Liver (tissue), 9 donors: ENCODE measurements around the gene TRPC4AP. TPM values are rescaled to one million over a fixed set of nuclear protein-coding genes. Genes with fewer than 3 reads are reported as not detected.

ENCODE experiments used
- DNase-seq: peaks from one replicate; pipeline ENCODE4 v3.0.0-alpha.2; 2017; ENCODE audit warnings: low spot score
- H3K27ac ChIP-seq, 2 donors: one replicate each; pipeline ENCODE4 v1.7.0; 2013; ENCODE audit warnings: inconsistent platforms in 2 of 2, low read length in 2 of 2, control low read depth in 1 of 2, low read depth in 1 of 2, mild to moderate bottlenecking in 1 of 2
- H3K27me3 ChIP-seq, 4 donors: one replicate each; pipeline versions ENCODE4 v1.6.1 to v1.7.0; 2013; ENCODE audit warnings: low read length in 3 of 4, inconsistent platforms in 1 of 4, mild to moderate bottlenecking in 1 of 4, moderate library complexity in 1 of 4; ENCODE audit not compliant: control insufficient read depth in 4 of 4, insufficient read depth in 4 of 4
- H3K36me3 ChIP-seq, 4 donors: one replicate each; pipeline versions ENCODE4 v1.6.1 to v1.7.0; 2013; ENCODE audit warnings: low read length in 3 of 4, mild to moderate bottlenecking in 3 of 4, low read depth in 1 of 4, moderate library complexity in 1 of 4; ENCODE audit not compliant: control insufficient read depth in 4 of 4, insufficient read depth in 3 of 4
- H3K4me1 ChIP-seq, 4 donors: one replicate each; pipeline versions ENCODE4 v1.6.1 to v1.7.0; 2013; ENCODE audit warnings: low read length in 3 of 4, mild to moderate bottlenecking in 3 of 4, moderate library complexity in 1 of 4; ENCODE audit not compliant: control insufficient read depth in 4 of 4, insufficient read depth in 4 of 4
- H3K4me3 ChIP-seq, 3 donors: one replicate each; pipeline versions ENCODE4 v1.6.1 to v1.7.0; 2013; ENCODE audit warnings: low read length in 3 of 3, control low read depth in 1 of 3, low read depth in 1 of 3, mild to moderate bottlenecking in 1 of 3
- H3K9ac ChIP-seq, 2 donors: one replicate each; pipeline ENCODE4 v1.7.0; 2013; ENCODE audit warnings: low read length in 2 of 2, mild to moderate bottlenecking in 2 of 2, moderate library complexity in 2 of 2, control low read depth in 1 of 2, low read depth in 1 of 2
- H3K9me3 ChIP-seq, 4 donors: one replicate each; pipeline versions ENCODE4 v1.6.1 to v1.7.0; 2013; ENCODE audit warnings: low read length in 3 of 4; ENCODE audit not compliant: control insufficient read depth in 4 of 4
- EGR1 ChIP-seq, 2 donors: IDR thresholded peaks; 2 replicates each; pipeline ENCODE4 v1.6.1; 2016 to 2018; ENCODE audit warnings: antibody characterized with exemption in 2 of 2, low read depth in 2 of 2
- FOXA1 ChIP-seq: IDR thresholded peaks from 2 replicates; pipeline ENCODE4 v1.6.1; 2016; ENCODE audit warnings: antibody characterized with exemption
- FOXA2 ChIP-seq: IDR thresholded peaks from 2 replicates; pipeline ENCODE4 v1.6.1; 2016; ENCODE audit warnings: antibody characterized with exemption
- GABPA ChIP-seq, 2 donors: IDR thresholded peaks in 1 of 2; conservative IDR thresholded peaks in 1 of 2; 2 replicates each; pipeline ENCODE4 v1.6.1; 2016; ENCODE audit warnings: antibody characterized with exemption in 2 of 2, mild to moderate bottlenecking in 1 of 2, moderate library complexity in 1 of 2
- HNF4A ChIP-seq, 2 donors: conservative IDR thresholded peaks; 2 replicates each; pipeline ENCODE4 v1.6.1; 2016; ENCODE audit warnings: antibody characterized with exemption in 2 of 2, mild to moderate bottlenecking in 2 of 2
- HNF4G ChIP-seq: IDR thresholded peaks from 2 replicates; pipeline ENCODE4 v1.6.1; 2016; ENCODE audit warnings: antibody characterized with exemption
- JUND ChIP-seq, 2 donors: IDR thresholded peaks; 2 replicates each; pipeline ENCODE4 v1.6.1; 2016; ENCODE audit warnings: antibody characterized with exemption in 2 of 2
- MAX ChIP-seq: IDR thresholded peaks from 2 replicates; pipeline ENCODE4 v1.6.1; 2016; ENCODE audit warnings: antibody characterized with exemption
- NR2F2 ChIP-seq: IDR thresholded peaks from 2 replicates; pipeline ENCODE4 v1.6.1; 2016; ENCODE audit warnings: antibody characterized with exemption
- RAD21 ChIP-seq, 2 donors: IDR thresholded peaks; 2 replicates each; pipeline ENCODE4 v1.6.1; 2016; ENCODE audit warnings: antibody characterized with exemption in 2 of 2, mild to moderate bottlenecking in 2 of 2
- RXRA ChIP-seq, 2 donors: IDR thresholded peaks; 2 replicates each; pipeline ENCODE4 v1.6.1; 2017 to 2018; ENCODE audit warnings: antibody characterized with exemption in 2 of 2, mild to moderate bottlenecking in 1 of 2
- SP1 ChIP-seq: IDR thresholded peaks from 2 replicates; pipeline ENCODE4 v1.6.1; 2018; ENCODE audit warnings: antibody characterized with exemption, mild to moderate bottlenecking
- TAF1 ChIP-seq: conservative IDR thresholded peaks from 2 replicates; pipeline ENCODE4 v1.6.1; 2016; ENCODE audit warnings: antibody characterized with exemption, mild to moderate bottlenecking
- YY1 ChIP-seq: IDR thresholded peaks from 2 replicates; pipeline ENCODE4 v1.6.1; 2016; ENCODE audit warnings: antibody characterized with exemption, mild to moderate bottlenecking
- ZBTB33 ChIP-seq: IDR thresholded peaks from 2 replicates; pipeline ENCODE4 v1.6.1; 2016; ENCODE audit warnings: antibody characterized with exemption
- WGBS: extraction: QIAGEN DNeasy Blood & Tissue Kit; methylation state at CpG from one replicate; pipeline ENCODE4 v1.1.7; 2013; 5-methylcytosine and 5-hydroxymethylcytosine counted together
- polyA plus RNA-seq, 2 donors: library from polyadenylated mRNA; stranded (reverse) in 1 of 2; unstranded in 1 of 2; fragments of 200-250 nt in 1 of 2; fragments of >200 nt in 1 of 2; fragmentation: Nextera tagmentation in 1 of 2; extraction: Ambion mirVana in 1 of 2; gene quantifications; one replicate each; pipeline versions ENCODE4 v1.2.1 to v1.2.3, GENCODE V29; 2013 to 2015
- total RNA-seq, 2 donors: library from RNA; depleted of rRNA; stranded (reverse); fragments of >200 nt; gene quantifications; one replicate each; pipeline ENCODE4 v1.2.3, GENCODE V29; 2014
- TF ChIP-seq, protein P1 (sequence below): IDR thresholded peaks from 2 replicates; pipeline ENCODE4 v1.6.1; 2016; ENCODE audit warnings: antibody characterized with exemption
- TF ChIP-seq, protein P2 (sequence below): IDR thresholded peaks from 2 replicates; pipeline ENCODE4 v1.6.1; 2016; ENCODE audit warnings: antibody characterized with exemption, mild to moderate bottlenecking
- TF ChIP-seq, protein P3 (sequence below): fragments of 150-350 bp; IDR thresholded peaks from 2 replicates; pipeline ENCODE4 v1.5.1; 2017; ENCODE audit warnings: improper control_type of control experiment, low read depth, low read length; ENCODE audit not compliant: missing input control
- donor health status: healthy.
- donor health status: healthy.
- donor health status: healthy.
- donor health status: healthy.
- donor health status: healthy.

Gene TRPC4AP
- total and polyA plus RNA-seq, 4 donors = 26.3 to 57.2 (median 33.8) TPM

- TF ChIP-seq MAX (no peak), NR2F2 (no peak), RXRA (IDR thresholded peaks at IDR 0.05) (no peak)
Observed at GRCh38 chr20:35079472-35080347, 12.9 kb downstream of the TRPC4AP start (continued).

GRCh38 chr20:35077872-35078271 lies 14.7 kb downstream of the TRPC4AP start:
- H3K4me1 ChIP-seq = peaks cover 4 to 17% (median 6%) of the 10 kb centered on the region in 4 donors

More at GRCh38 chr20:35077872-35078271, 14.7 kb downstream of the TRPC4AP start:
- Histone ChIP-seq H3K9me3 (no peaks in the 10 kb centered on the region), H3K4me3 (no peak overlapping the region), H3K27ac (no peak overlapping the region), H3K9ac (no peak overlapping the region), H3K27me3 (no peaks in the 10 kb centered on the region), H3K36me3 (peaks cover 1 to 12% (median 7%) of the 10 kb centered on the region in 4 donors)
- TF ChIP-seq, protein P1, sequence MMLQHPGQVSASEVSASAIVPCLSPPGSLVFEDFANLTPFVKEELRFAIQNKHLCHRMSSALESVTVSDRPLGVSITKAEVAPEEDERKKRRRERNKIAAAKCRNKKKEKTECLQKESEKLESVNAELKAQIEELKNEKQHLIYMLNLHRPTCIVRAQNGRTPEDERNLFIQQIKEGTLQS = no peak
- TF ChIP-seq SP1 = no peak
- TF ChIP-seq, protein P2, sequence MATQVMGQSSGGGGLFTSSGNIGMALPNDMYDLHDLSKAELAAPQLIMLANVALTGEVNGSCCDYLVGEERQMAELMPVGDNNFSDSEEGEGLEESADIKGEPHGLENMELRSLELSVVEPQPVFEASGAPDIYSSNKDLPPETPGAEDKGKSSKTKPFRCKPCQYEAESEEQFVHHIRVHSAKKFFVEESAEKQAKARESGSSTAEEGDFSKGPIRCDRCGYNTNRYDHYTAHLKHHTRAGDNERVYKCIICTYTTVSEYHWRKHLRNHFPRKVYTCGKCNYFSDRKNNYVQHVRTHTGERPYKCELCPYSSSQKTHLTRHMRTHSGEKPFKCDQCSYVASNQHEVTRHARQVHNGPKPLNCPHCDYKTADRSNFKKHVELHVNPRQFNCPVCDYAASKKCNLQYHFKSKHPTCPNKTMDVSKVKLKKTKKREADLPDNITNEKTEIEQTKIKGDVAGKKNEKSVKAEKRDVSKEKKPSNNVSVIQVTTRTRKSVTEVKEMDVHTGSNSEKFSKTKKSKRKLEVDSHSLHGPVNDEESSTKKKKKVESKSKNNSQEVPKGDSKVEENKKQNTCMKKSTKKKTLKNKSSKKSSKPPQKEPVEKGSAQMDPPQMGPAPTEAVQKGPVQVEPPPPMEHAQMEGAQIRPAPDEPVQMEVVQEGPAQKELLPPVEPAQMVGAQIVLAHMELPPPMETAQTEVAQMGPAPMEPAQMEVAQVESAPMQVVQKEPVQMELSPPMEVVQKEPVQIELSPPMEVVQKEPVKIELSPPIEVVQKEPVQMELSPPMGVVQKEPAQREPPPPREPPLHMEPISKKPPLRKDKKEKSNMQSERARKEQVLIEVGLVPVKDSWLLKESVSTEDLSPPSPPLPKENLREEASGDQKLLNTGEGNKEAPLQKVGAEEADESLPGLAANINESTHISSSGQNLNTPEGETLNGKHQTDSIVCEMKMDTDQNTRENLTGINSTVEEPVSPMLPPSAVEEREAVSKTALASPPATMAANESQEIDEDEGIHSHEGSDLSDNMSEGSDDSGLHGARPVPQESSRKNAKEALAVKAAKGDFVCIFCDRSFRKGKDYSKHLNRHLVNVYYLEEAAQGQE = no peak
- TF ChIP-seq YY1 = no peak
- TF ChIP-seq MAX = no peak
- no peak for TF ChIP-seq HNF4G
- no peak for TF ChIP-seq RAD21 (IDR thresholded peaks at IDR 0.05)
- TF ChIP-seq GABPA (IDR thresholded peaks at IDR 0.05 in 1 of 2, conservative IDR thresholded peaks at IDR 0.05 in 1 of 2) = no peak
- TF ChIP-seq EGR1 (IDR thresholded peaks at IDR 0.05; ENCODE audit: low read depth in 2 of 2) = no peak
- no peak for TF ChIP-seq RXRA (IDR thresholded peaks at IDR 0.05)
- no peak for TF ChIP-seq FOXA2
- no peak for TF ChIP-seq TAF1
- TF ChIP-seq JUND (IDR thresholded peaks at IDR 0.05) = no peak
- no peak for TF ChIP-seq FOXA1
- no peak for TF ChIP-seq HNF4A (conservative IDR thresholded peaks at IDR 0.05)
- no peak for TF ChIP-seq NR2F2
- TF ChIP-seq, protein P3, sequence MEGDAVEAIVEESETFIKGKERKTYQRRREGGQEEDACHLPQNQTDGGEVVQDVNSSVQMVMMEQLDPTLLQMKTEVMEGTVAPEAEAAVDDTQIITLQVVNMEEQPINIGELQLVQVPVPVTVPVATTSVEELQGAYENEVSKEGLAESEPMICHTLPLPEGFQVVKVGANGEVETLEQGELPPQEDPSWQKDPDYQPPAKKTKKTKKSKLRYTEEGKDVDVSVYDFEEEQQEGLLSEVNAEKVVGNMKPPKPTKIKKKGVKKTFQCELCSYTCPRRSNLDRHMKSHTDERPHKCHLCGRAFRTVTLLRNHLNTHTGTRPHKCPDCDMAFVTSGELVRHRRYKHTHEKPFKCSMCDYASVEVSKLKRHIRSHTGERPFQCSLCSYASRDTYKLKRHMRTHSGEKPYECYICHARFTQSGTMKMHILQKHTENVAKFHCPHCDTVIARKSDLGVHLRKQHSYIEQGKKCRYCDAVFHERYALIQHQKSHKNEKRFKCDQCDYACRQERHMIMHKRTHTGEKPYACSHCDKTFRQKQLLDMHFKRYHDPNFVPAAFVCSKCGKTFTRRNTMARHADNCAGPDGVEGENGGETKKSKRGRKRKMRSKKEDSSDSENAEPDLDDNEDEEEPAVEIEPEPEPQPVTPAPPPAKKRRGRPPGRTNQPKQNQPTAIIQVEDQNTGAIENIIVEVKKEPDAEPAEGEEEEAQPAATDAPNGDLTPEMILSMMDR = no peak
- TF ChIP-seq ZBTB33 = no peak
- WGBS = 96% methylated on average over 5 of the region's 5 CpGs
- DNase-seq = no peak
